IMR-90 (cell line): ENCODE data around the gene COL4A1. TPM values are rescaled to one million over a fixed set of nuclear protein-coding genes. Genes with fewer than 3 reads are reported as not detected.

Experiments used
- ATAC-seq: fragments of 200-7000 bp; cut with Tn5 transposase; 2 replicates; pipeline ENCODE4 v1.9.1; 2020; ENCODE audit warnings: low read depth, mild to moderate bottlenecking, moderate library complexity
- BruUV-seq: library from RNA; stranded (reverse); fragments of 400-500 nt; replicated peaks from 2 replicates; lab custom pipeline; 2021; lab: Mats Ljungman, UMichigan
- CTCF ChIA-PET: fragments of 300-600 bp; formaldehyde crosslinking; extraction: SDS; loops from one replicate; lab custom pipeline; 2021; ENCODE audit warnings: antibody characterized with exemption; lab: Yijun Ruan, JAX
- POLR2A ChIA-PET: fragments of 300-600 bp; sonication (Branson Sonifier 250); formaldehyde crosslinking; loops from one replicate; lab custom pipeline; 2022; ENCODE audit warnings: antibody characterized with exemption; ENCODE audit not compliant: unreplicated experiment; lab: Charles Lee
- DNase-seq: peaks from one replicate; pipeline ENCODE4 v3.0.0; 2013
- H2AFZ ChIP-seq: replicated peaks from 2 replicates; pipeline ENCODE3; 2013; ENCODE audit warnings: low read length, mild to moderate bottlenecking; ENCODE audit not compliant: poor library complexity
- H2AK5ac ChIP-seq: 2 replicates; pipeline ENCODE4 v1.6.1; 2013; ENCODE audit warnings: low read depth, low read length, inconsistent platforms
- H2AK9ac ChIP-seq: replicated peaks from 2 replicates; pipeline ENCODE3; 2013; ENCODE audit warnings: mild to moderate bottlenecking, low read depth, low read length, moderate library complexity; ENCODE audit not compliant: poor library complexity
- H2BK120ac ChIP-seq: 2 replicates; pipeline ENCODE4 v1.6.1; 2013; ENCODE audit warnings: low read depth, low read length, inconsistent platforms
- H2BK15ac ChIP-seq: 3 replicates; pipeline ENCODE4 v1.6.1; 2013; ENCODE audit warnings: low read depth, low read length, inconsistent platforms
- H2BK20ac ChIP-seq: 2 replicates; pipeline ENCODE4 v1.6.1; 2013; ENCODE audit warnings: low read depth, mild to moderate bottlenecking, inconsistent platforms, low read length, moderate library complexity
- H2BK5ac ChIP-seq: 2 replicates; pipeline ENCODE4 v1.6.1; 2013; ENCODE audit warnings: mild to moderate bottlenecking, low read depth, low read length, inconsistent platforms; ENCODE audit not compliant: poor library complexity, severe bottlenecking
- H3K14ac ChIP-seq: replicated peaks from 2 replicates; pipeline ENCODE4 v1.6.1; 2013; ENCODE audit warnings: low read depth, low read length, inconsistent platforms
- H3K18ac ChIP-seq: 2 replicates; pipeline ENCODE4 v1.6.1; 2013; ENCODE audit warnings: low read depth, low read length, control low read depth
- H3K23ac ChIP-seq: 2 replicates; pipeline ENCODE4 v1.6.1; 2013; ENCODE audit warnings: low read depth, low read length, inconsistent platforms
- H3K27ac ChIP-seq: 2 replicates; pipeline ENCODE4 v1.5.1; 2013; ENCODE audit warnings: mild to moderate bottlenecking, control low read depth, low read length; ENCODE audit not compliant: insufficient read depth
- H3K27me3 ChIP-seq: 2 replicates; pipeline ENCODE4 v1.6.1; 2013; ENCODE audit warnings: low read length; ENCODE audit not compliant: control insufficient read depth, insufficient read depth
- H3K36me3 ChIP-seq: 2 replicates; pipeline ENCODE4 v1.6.1; 2013; ENCODE audit warnings: low read length, mixed read lengths; ENCODE audit not compliant: control insufficient read depth, insufficient read depth
- H3K4ac ChIP-seq: 2 replicates; pipeline ENCODE4 v1.6.1; 2013; ENCODE audit warnings: low read depth, low read length, inconsistent platforms
- H3K4me1 ChIP-seq: 2 replicates; pipeline ENCODE4 v1.6.1; 2013; ENCODE audit warnings: low read length, mixed read lengths; ENCODE audit not compliant: control insufficient read depth, insufficient read depth
- H3K4me2 ChIP-seq: 2 replicates; pipeline ENCODE4 v1.6.1; 2013; ENCODE audit warnings: low read depth, mild to moderate bottlenecking, control low read depth, low read length, moderate library complexity
- H3K4me3 ChIP-seq: 2 replicates; pipeline ENCODE4 v1.5.1; 2013; ENCODE audit warnings: low read depth, mild to moderate bottlenecking, control low read depth, low read length, moderate library complexity; ENCODE audit not compliant: insufficient read depth
- H3K56ac ChIP-seq: 2 replicates; pipeline ENCODE4 v1.6.1; 2013; ENCODE audit warnings: low read length, inconsistent platforms; ENCODE audit not compliant: insufficient read depth; ENCODE audit errors: extremely low read depth
- H3K79me1 ChIP-seq, 2 experiments: 2 replicates each; pipeline ENCODE4 v1.6.1; 2013; ENCODE audit warnings: low read length in 2 of 2, inconsistent platforms in 1 of 2, low read depth in 1 of 2
- H3K9ac ChIP-seq: 2 replicates; pipeline ENCODE4 v1.6.1; 2013; ENCODE audit warnings: low read depth, low read length, control low read depth
- H3K9me1 ChIP-seq: 2 replicates; pipeline ENCODE4 v1.6.1; 2013; ENCODE audit warnings: low read length, inconsistent platforms; ENCODE audit not compliant: insufficient read depth
- H3K9me3 ChIP-seq: 2 replicates; pipeline ENCODE4 v1.6.1; 2013; ENCODE audit warnings: low read length; ENCODE audit not compliant: control insufficient read depth, insufficient read depth
- H4K20me1 ChIP-seq: 2 replicates; pipeline ENCODE4 v1.6.1; 2013; ENCODE audit warnings: low read length, inconsistent platforms; ENCODE audit not compliant: insufficient read depth
- H4K5ac ChIP-seq: 2 replicates; pipeline ENCODE4 v1.6.1; 2013; ENCODE audit warnings: mild to moderate bottlenecking, low read depth, low read length, control low read depth
- H4K8ac ChIP-seq, 2 experiments: 2 replicates each; pipeline ENCODE4 v1.6.1; 2013; ENCODE audit warnings: low read depth in 2 of 2, low read length in 2 of 2, control low read depth in 1 of 2, inconsistent platforms in 1 of 2
- H4K91ac ChIP-seq: 2 replicates; pipeline ENCODE4 v1.6.1; 2013; ENCODE audit warnings: low read depth, low read length, inconsistent platforms; ENCODE audit not compliant: insufficient read depth
- CEBPB ChIP-seq: IDR thresholded peaks from 2 replicates; pipeline ENCODE4 v1.6.1; 2012; ENCODE audit warnings: low read depth, low read length, improper control_type of control experiment
- CHD1 ChIP-seq: IDR thresholded peaks from 2 replicates; pipeline ENCODE4 v1.6.1; 2012; ENCODE audit warnings: low read depth, low read length, improper control_type of control experiment
- FOS ChIP-seq: fragments of 150-350 bp; IDR thresholded peaks from 2 replicates; pipeline ENCODE4 v1.6.1; 2016; ENCODE audit warnings: low read depth, low read length
- MAFK ChIP-seq: IDR thresholded peaks from 2 replicates; pipeline ENCODE4 v1.6.1; 2012; ENCODE audit warnings: low read depth, low read length, improper control_type of control experiment
- MXI1 ChIP-seq: IDR thresholded peaks from 2 replicates; pipeline ENCODE4 v1.6.1; 2012; ENCODE audit warnings: low read depth, mild to moderate bottlenecking, low read length, moderate library complexity, borderline replicate concordance
- NFE2L2 ChIP-seq: fragments of 150-350 bp; IDR thresholded peaks from 2 replicates; pipeline ENCODE4 v1.6.1; 2016; ENCODE audit warnings: low read depth, mild to moderate bottlenecking, low read length
- POLR2A ChIP-seq: IDR thresholded peaks from 2 replicates; pipeline ENCODE4 v1.6.1; 2012; ENCODE audit warnings: mild to moderate bottlenecking, low read depth, low read length
- RAD21 ChIP-seq: IDR thresholded peaks from 2 replicates; pipeline ENCODE4 v1.6.1; 2012; ENCODE audit warnings: low read length, improper control_type of control experiment
- RCOR1 ChIP-seq: IDR thresholded peaks from 2 replicates; pipeline ENCODE4 v1.6.1; 2012; ENCODE audit warnings: mild to moderate bottlenecking, low read length, improper control_type of control experiment; ENCODE audit not compliant: insufficient replicate concordance
- RFX5 ChIP-seq: IDR thresholded peaks from 2 replicates; pipeline ENCODE4 v1.8.0; 2012; ENCODE audit warnings: low read depth, mild to moderate bottlenecking, low read length, moderate library complexity
- SMC3 ChIP-seq: fragments of 150-350 bp; IDR thresholded peaks from 2 replicates; pipeline ENCODE4 v1.6.1; 2016; ENCODE audit warnings: low read depth, mild to moderate bottlenecking, antibody characterized with exemption, low read length, moderate library complexity
- WGBS, 2 experiments: methylation state at CpG; one replicate each; pipeline versions ENCODE4 v1.1.5 to v1.1.7; 2013; ENCODE audit warnings: missing lambda C conversion rate in 2 of 2; ENCODE audit not compliant: insufficient read length in 1 of 2; ENCODE audit errors: extremely low coverage in 2 of 2; 5-methylcytosine and 5-hydroxymethylcytosine counted together
- dilution Hi-C: fragments of 300-500 bp; cut with HindIII; formaldehyde crosslinking; loops from one replicate; pipeline ENCODE4 v1.14.3; 2018; ENCODE audit warnings: low sequenced_read_pairs; ENCODE audit not compliant: unreplicated experiment
- in situ Hi-C: fragments of 300-500 bp; cut with MboI; formaldehyde crosslinking; loops from 3 replicates; pipeline ENCODE4 v1.14.3; 2019; ENCODE audit warnings: low sequenced_read_pairs, inconsistent platforms, mixed read lengths
- intact Hi-C: fragments of 100-400 bp; cut with micrococcal nuclease; formaldehyde crosslinking; loops from 2 replicates; pipeline ENCODE4 v1.10.0; 2022
- polyA plus RNA-seq, 3 experiments: library from polyadenylated mRNA; depleted of rRNA; stranded (reverse); fragments of >200 nt; gene quantifications; 2 replicates each; pipeline ENCODE4 v1.2.3, GENCODE V29; 2012; ENCODE audit warnings: low replicate concordance in 1 of 3
- total RNA-seq: library from RNA; depleted of rRNA; stranded (reverse); fragments of >200 nt; gene quantifications from 2 replicates; pipeline ENCODE4 v1.2.3, GENCODE V29; 2012
- TF ChIP-seq, protein P1 (sequence below): fragments of 150-350 bp; IDR thresholded peaks from 2 replicates; pipeline ENCODE4 v1.6.1; 2016; ENCODE audit warnings: low read depth, mild to moderate bottlenecking, low read length, moderate library complexity, borderline replicate concordance
- TF ChIP-seq, protein P2 (sequence below): fragments of 150-350 bp; IDR thresholded peaks from 2 replicates; pipeline ENCODE4 v1.6.1; 2017; ENCODE audit warnings: mild to moderate bottlenecking, antibody characterized with exemption, low read length, low read depth

Gene COL4A1
- total and polyA plus RNA-seq, 2 of the 4 experiments (the other 2 are of a cell fraction) = 230 to 337 TPM

DNA sequence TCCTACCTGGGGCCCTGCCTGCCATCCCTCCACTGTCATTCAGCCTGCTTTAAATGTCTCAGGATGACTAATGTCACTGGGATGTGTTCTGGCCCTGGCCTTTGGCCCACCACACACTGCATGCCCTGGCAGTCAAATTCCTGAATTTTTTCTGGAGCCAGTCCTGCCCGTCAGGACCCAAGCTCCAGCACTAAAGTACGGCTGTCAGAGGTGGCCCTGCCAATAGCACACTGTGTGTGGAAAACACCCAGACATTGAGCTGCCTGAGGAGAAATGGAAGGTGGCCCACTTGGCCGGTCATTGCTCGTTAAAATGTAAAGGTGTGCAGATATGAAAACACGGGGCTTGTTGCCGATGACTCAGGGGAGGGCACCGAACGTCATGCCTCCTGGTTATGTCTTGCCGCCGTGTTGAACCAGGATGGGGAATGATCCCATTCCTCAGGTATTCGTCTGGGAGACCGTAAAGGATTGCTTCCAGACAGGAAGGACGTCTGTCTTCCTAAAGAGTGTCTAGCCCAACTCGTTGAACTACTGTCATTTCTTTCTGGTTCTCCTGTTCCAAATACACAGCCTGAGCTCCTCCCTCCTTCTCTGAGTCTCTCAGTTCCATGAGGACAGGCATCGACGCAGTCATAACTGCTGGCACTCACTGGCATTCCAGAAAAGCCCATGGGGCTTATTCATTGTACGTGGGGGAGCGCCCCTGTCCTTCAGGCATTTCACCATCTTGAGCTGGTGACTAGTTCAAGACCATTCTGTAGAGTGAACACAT lies 40.8 kb upstream of the COL4A1 start:
- peak overlapping the region; percentile 4; the same call in 2 of the 3 replicates for H2BK15ac ChIP-seq
- H3K18ac ChIP-seq = peak overlapping the region; percentile 44; the same call in 1 of the 2 replicates
- no peaks in the 10 kb centered on the region for H3K27me3 ChIP-seq
- 0 out of 2 replicates have a peak overlapping the region, but pooled peaks have one; percentile 5 for H4K5ac ChIP-seq
- ChIA-PET POLR2A (interaction anchor here (0.7 to 1.0 kb wide), 2 partner anchors 41 to 45 kb away, joined by 3 to 4 read pairs; partner anchors contain the start of genes COL4A1 and COL4A2), CTCF (interaction anchor here (0.6 to 1.1 kb wide), 4 partner anchors 73 to 1142 kb away, joined by 3 to 4 read pairs (median 4); no protein-coding TSS in a partner anchor)
- DNase-seq = peak; percentile 90
- no peaks in the 10 kb centered on the region for H3K9me3 ChIP-seq
- H3K36me3 ChIP-seq = peaks cover 25% of the 10 kb centered on the region
- H3K4me3 ChIP-seq = no peak overlapping the region
- 0 out of 2 replicates have a peak overlapping the region, but pooled peaks have one; percentile 23 for H3K56ac ChIP-seq
- H2BK120ac ChIP-seq = peak overlapping the region; percentile 33
- BruUV-seq = no TSS peak
- in situ Hi-C loops = no loop called here
- H3K79me1 ChIP-seq = peaks cover 54 to 95% of the 10 kb centered on the region in 2 experiments
- peak overlapping the region; percentile 2; the same call in 1 of the 2 replicates for H3K4me2 ChIP-seq
- peak overlapping the region; percentile 31 for H3K27ac ChIP-seq
- H4K20me1 ChIP-seq = peaks cover 57% of the 10 kb centered on the region
- H2BK20ac ChIP-seq = peak overlapping the region; percentile 38
- H4K91ac ChIP-seq = peak overlapping the region; percentile 55
- peaks cover 21% of the 10 kb centered on the region for H3K4me1 ChIP-seq
- H2AK5ac ChIP-seq = peak overlapping the region; percentile 88
- peak overlapping the region; percentile 48 for H3K23ac ChIP-seq
- 26% methylated on average over 10 of the region's 18 CpGs; no CpG with 5 or more reads in 1 of the 2 experiments for WGBS, 2 experiments
- intact Hi-C loops = no loop called here
- H3K9ac ChIP-seq = no peak overlapping the region
- peaks cover 58% of the 10 kb centered on the region for H3K9me1 ChIP-seq
- H3K14ac ChIP-seq = peak overlapping the region; percentile 14
- H2AFZ ChIP-seq = peak overlapping the region; percentile 50
- peak overlapping the region; percentile 67 for H3K4ac ChIP-seq
- no peak overlapping the region for H2AK9ac ChIP-seq
- ATAC-seq = peak; percentile 82
- dilution Hi-C loops = no loop called here
- H2BK5ac ChIP-seq = peak overlapping the region; percentile 56
- H4K8ac ChIP-seq = peak overlapping the region; percentile 1; a peak in 3 of 4 replicates
- TF ChIP-seq RCOR1 = no peak
- TF ChIP-seq SMC3 = no peak
- TF ChIP-seq FOS = peak; percentile 69
- no peak; the same call in 1 of the 2 replicates for TF ChIP-seq MAFK
- TF ChIP-seq CHD1 = no peak
- TF ChIP-seq, protein P1, sequence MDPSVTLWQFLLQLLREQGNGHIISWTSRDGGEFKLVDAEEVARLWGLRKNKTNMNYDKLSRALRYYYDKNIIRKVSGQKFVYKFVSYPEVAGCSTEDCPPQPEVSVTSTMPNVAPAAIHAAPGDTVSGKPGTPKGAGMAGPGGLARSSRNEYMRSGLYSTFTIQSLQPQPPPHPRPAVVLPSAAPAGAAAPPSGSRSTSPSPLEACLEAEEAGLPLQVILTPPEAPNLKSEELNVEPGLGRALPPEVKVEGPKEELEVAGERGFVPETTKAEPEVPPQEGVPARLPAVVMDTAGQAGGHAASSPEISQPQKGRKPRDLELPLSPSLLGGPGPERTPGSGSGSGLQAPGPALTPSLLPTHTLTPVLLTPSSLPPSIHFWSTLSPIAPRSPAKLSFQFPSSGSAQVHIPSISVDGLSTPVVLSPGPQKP = no peak
- TF ChIP-seq RFX5 = no peak
- TF ChIP-seq RAD21 = peak; percentile 10; the same call in 1 of the 2 replicates
- no peak for TF ChIP-seq POLR2A
- TF ChIP-seq, protein P2, sequence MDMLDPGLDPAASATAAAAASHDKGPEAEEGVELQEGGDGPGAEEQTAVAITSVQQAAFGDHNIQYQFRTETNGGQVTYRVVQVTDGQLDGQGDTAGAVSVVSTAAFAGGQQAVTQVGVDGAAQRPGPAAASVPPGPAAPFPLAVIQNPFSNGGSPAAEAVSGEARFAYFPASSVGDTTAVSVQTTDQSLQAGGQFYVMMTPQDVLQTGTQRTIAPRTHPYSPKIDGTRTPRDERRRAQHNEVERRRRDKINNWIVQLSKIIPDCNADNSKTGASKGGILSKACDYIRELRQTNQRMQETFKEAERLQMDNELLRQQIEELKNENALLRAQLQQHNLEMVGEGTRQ = no peak
- TF ChIP-seq NFE2L2 = peak; percentile 60; the same call in 1 of the 2 replicates
- no peak for TF ChIP-seq MXI1
- peak; percentile 83 for TF ChIP-seq CEBPB
